K562 (cell line): Measurements from ENCODE around the gene MYOCD. TPM values are rescaled to one million over a fixed set of nuclear protein-coding genes. Genes with fewer than 3 reads are reported as not detected.
"Not testable (repeated sequence)": the region's sequence is repeated elsewhere in the genome, so short reads cannot be mapped to it uniquely, and the experiment has no call there.

Source experiments
- ATAC-seq: fragments of 200-7000 bp; cut with Tn5 transposase; 3 replicates; pipeline ENCODE4 v1.9.1; 2020; ENCODE audit warnings: moderate library complexity
- BruUV-seq: library from RNA; stranded (reverse); fragments of 400-500 nt; replicated peaks from 2 replicates; lab custom pipeline; 2021; lab: Mats Ljungman, UMichigan
- CTCF ChIA-PET: fragments of 300-600 bp; formaldehyde crosslinking; extraction: SDS; loops from one replicate; lab custom pipeline; 2021; ENCODE audit warnings: low intra/inter-chr PET ratio; lab: Yijun Ruan, JAX
- POLR2A ChIA-PET: fragments of 300-600, 350-650 bp; sonication (Branson Sonifier 250); formaldehyde crosslinking; extraction: SDS; loops from one replicate; lab custom pipeline; 2021; ENCODE audit warnings: antibody characterized with exemption, inconsistent platforms; lab: Yijun Ruan, JAX
- DNase-seq, 4 experiments: peaks; one replicate each; pipeline versions ENCODE4 v3.0.0 to v3.0.0-alpha.2; 2011 to 2018; ENCODE audit warnings: low spot score in 3 of 4, mixed read lengths in 3 of 4; ENCODE audit errors: extremely low read depth in 1 of 4
- FAIRE-seq: peaks from 2 replicates; lab custom pipeline; 2011; peaks lifted over from hg19 to GRCh38; lab: Jason Lieb, UNC
- H2AFZ ChIP-seq: 2 replicates; pipeline ENCODE4 v1.6.0; 2011; ENCODE audit warnings: low read depth, low read length, control low read depth, inconsistent platforms
- H3K27ac ChIP-seq: fragments of 200-600 bp; 3 replicates; pipeline ENCODE4 v1.8.0; 2011; ENCODE audit warnings: low read depth, mild to moderate bottlenecking, control low read depth, inconsistent platforms, low read length, moderate library complexity, mixed read lengths; ENCODE audit errors: extremely low read depth
- H3K27me3 ChIP-seq, 2 experiments: fragments of 300-600 bp in 1 of 2; 2 replicates in 1 of 2; 3 replicates in 1 of 2; pipeline versions ENCODE4 v1.6.0 to v1.8.0; 2011; ENCODE audit warnings: inconsistent platforms in 2 of 2, low read length in 2 of 2, mild to moderate bottlenecking in 1 of 2, mixed read lengths in 1 of 2, moderate library complexity in 1 of 2; ENCODE audit not compliant: control insufficient read depth in 2 of 2, insufficient read depth in 2 of 2
- H3K36me3 ChIP-seq: fragments of 300-600 bp; 3 replicates; pipeline ENCODE4 v1.8.0; 2011; ENCODE audit warnings: mild to moderate bottlenecking, low read length, inconsistent platforms; ENCODE audit not compliant: control insufficient read depth, insufficient read depth
- H3K4me1 ChIP-seq, 2 experiments: fragments of 200-600 bp in 1 of 2; replicated peaks in 1 of 2; 2 replicates in 1 of 2; 3 replicates in 1 of 2; pipeline versions ENCODE4 v1.5.1 to v1.8.0; 2011; ENCODE audit warnings: inconsistent platforms in 2 of 2, low read length in 2 of 2, mild to moderate bottlenecking in 1 of 2, mixed read lengths in 1 of 2, moderate library complexity in 1 of 2; ENCODE audit not compliant: control insufficient read depth in 2 of 2, insufficient read depth in 2 of 2
- H3K4me2 ChIP-seq: 2 replicates; pipeline ENCODE4 v1.6.1; 2011; ENCODE audit warnings: low read length, control low read depth, inconsistent platforms, mixed read lengths; ENCODE audit not compliant: insufficient read depth
- H3K4me3 ChIP-seq: fragments of 200-600 bp; sonication (generic), shearing (Covaris generic); 2 replicates; pipeline ENCODE4 v1.5.1; 2016; ENCODE audit warnings: control low read depth, inconsistent platforms
- H3K79me2 ChIP-seq: fragments of 200-600 bp; 3 replicates; pipeline ENCODE4 v1.8.0; 2011; ENCODE audit warnings: low read length, inconsistent platforms; ENCODE audit not compliant: control insufficient read depth, insufficient read depth
- H3K9ac ChIP-seq, 2 experiments: 2 replicates each; pipeline versions ENCODE4 v1.6.0 to v1.6.1; 2011; ENCODE audit warnings: low read depth in 2 of 2, low read length in 2 of 2, control low read depth in 1 of 2, inconsistent platforms in 1 of 2, mild to moderate bottlenecking in 1 of 2, mixed read lengths in 1 of 2; ENCODE audit not compliant: insufficient read depth in 1 of 2
- H3K9me1 ChIP-seq: one replicate; pipeline ENCODE4 v1.6.0; 2011; ENCODE audit warnings: inconsistent platforms, mild to moderate bottlenecking, low read length, moderate library complexity; ENCODE audit not compliant: control insufficient read depth, insufficient read depth
- H3K9me3 ChIP-seq: replicated peaks from 2 replicates; pipeline ENCODE4 v1.5.1; 2011; ENCODE audit warnings: low read depth, low read length, inconsistent platforms; ENCODE audit not compliant: control insufficient read depth, insufficient read depth
- H4K20me1 ChIP-seq: replicated peaks from 2 replicates; pipeline ENCODE4 v1.6.1; 2011; ENCODE audit warnings: low read length, inconsistent platforms, mixed read lengths; ENCODE audit not compliant: control insufficient read depth, insufficient read depth
- PRDM10 ChIP-seq: fragments of 450-650 bp; IDR thresholded peaks from 2 replicates; pipeline ENCODE4 v1.6.1; 2018; ENCODE audit not compliant: partially characterized antibody
- ZNF146 ChIP-seq: IDR thresholded peaks from one replicate; pipeline ENCODE4 v1.6.1; 2018; ENCODE audit warnings: missing compliant biosample characterization; ENCODE audit not compliant: unreplicated experiment
- WGBS: fragments of 100-300 bp; shearing (Covaris generic); methylation state at CpG from one replicate; pipeline ENCODE4 v1.1.6; 2016; ENCODE audit warnings: low coverage, mixed read lengths; ENCODE audit not compliant: insufficient coverage; ENCODE audit errors: missing lambda C conversion rate; 5-methylcytosine and 5-hydroxymethylcytosine counted together
- in situ Hi-C: fragments of 300-500 bp; cut with MboI; formaldehyde crosslinking; loops from 4 replicates; pipeline ENCODE4 v1.15.0; 2018; ENCODE audit warnings: inconsistent platforms, mixed read lengths
- intact Hi-C: fragments of 100-400 bp; cut with micrococcal nuclease; formaldehyde crosslinking; loops from 2 replicates; pipeline ENCODE4 v1.14.2; 2022
- polyA plus RNA-seq, 8 experiments: library from polyadenylated mRNA; depleted of rRNA in 4 of 8; stranded (reverse) in 5 of 8; unstranded in 3 of 8; fragments of >200 nt; fragmentation: Nextera tagmentation in 2 of 8; fragmentation: Illumina TruSeq in 1 of 8; extraction: Ambion mirVana in 2 of 8; extraction: Trizol in 1 of 8; gene quantifications; 2 replicates each; pipeline versions ENCODE4 v1.2.1 to v1.2.3, GENCODE V29; 2011 to 2014; ENCODE audit warnings: inconsistent platforms in 1 of 8, missing spikeins in 1 of 8
- total RNA-seq, 7 experiments: library from RNA; depleted of rRNA in 6 of 7; stranded (reverse); fragments of >200 nt in 6 of 7; fragmentation: Illumina TruSeq in 2 of 7; extraction: Trizol in 2 of 7; gene quantifications; 2 replicates each; pipeline versions ENCODE4 v1.2.1 to v1.2.3, GENCODE V29; 2011 to 2021; ENCODE audit warnings: low replicate concordance in 1 of 7

Gene MYOCD
- total and polyA plus RNA-seq, 9 of the 15 experiments (the other 6 are each of a cell fraction or from before 2014, with no cell fraction given) = not detected

GRCh38 chr17:12634789-12635414 is 30.8 kb upstream of the MYOCD start (continued):
- no peak for TF ChIP-seq PRDM10

GRCh38 chr17:12635996-12636395 is 29.7 kb upstream of the MYOCD start:
- H3K4me3 ChIP-seq, intact Hi-C loops, H3K9me3 ChIP-seq, CTCF ChIA-PET, FAIRE-seq, H3K27me3 ChIP-seq, H3K4me2 ChIP-seq, H3K4me1 ChIP-seq, in situ Hi-C loops, BruUV-seq, H3K9ac ChIP-seq, H2AFZ ChIP-seq, ATAC-seq, H4K20me1 ChIP-seq, H3K79me2 ChIP-seq, H3K27ac ChIP-seq, POLR2A ChIA-PET, H3K9me1 ChIP-seq, H3K36me3 ChIP-seq, DNase-seq: not testable (repeated sequence)
- WGBS = 0% methylated on average over 6 of the region's 6 CpGs
- TF ChIP-seq ZNF146 = peak; percentile 39
